ENCODE results near the gene SMARCA1.
"Not testable (repeated sequence)": the region's sequence is repeated elsewhere in the genome, so short reads cannot be mapped to it uniquely, and the experiment has no call there.

The SMARCA1 gene

GRCh38 chrX:129523079-129523911 lies at the start of gene SMARCA1:
Gene SMARCA1, minus strand, starts transcription at chrX:129523490. Its CDS starts 120 bp downstream, at chrX:129523370.
- DNase-seq (ENCODE audit: low read depth, low spot score), result no peak

GRCh38 chrX:129572422-129572821 lies 49.1 kb upstream of the SMARCA1 start:
- DNase-seq (ENCODE audit: low read depth, low spot score), result no peak

GRCh38 chrX:129568349-129568748 lies 45.1 kb upstream of the SMARCA1 start:
- DNase-seq (ENCODE audit: low read depth, low spot score), result no peak

- no peak for DNase-seq (ENCODE audit: low read depth, low spot score)
Observed at GRCh38 chrX:129566073-129566472, 42.8 kb upstream of the SMARCA1 start.

- DNase-seq (ENCODE audit: low read depth, low spot score), result no peak
Observed at GRCh38 chrX:129565046-129565650, 41.9 kb upstream of the SMARCA1 start.

GRCh38 chrX:129564345-129564744 lies 41.1 kb upstream of the SMARCA1 start:
- DNase-seq (ENCODE audit: low read depth, low spot score), result not testable (repeated sequence)

- DNase-seq (ENCODE audit: low read depth, low spot score), result no peak
Observed at GRCh38 chrX:129561453-129561852, 38.2 kb upstream of the SMARCA1 start.

GRCh38 chrX:129559783-129560182 lies 36.5 kb upstream of the SMARCA1 start:
- DNase-seq (ENCODE audit: low read depth, low spot score), result no peak

GRCh38 chrX:129557844-129558480 lies 34.7 kb upstream of the SMARCA1 start:
- no peak for DNase-seq (ENCODE audit: low read depth, low spot score)

- no peak for DNase-seq (ENCODE audit: low read depth, low spot score)
Observed at GRCh38 chrX:129556806-129557315, 33.6 kb upstream of the SMARCA1 start.

GRCh38 chrX:129554816-129555215 lies 31.5 kb upstream of the SMARCA1 start:
- not testable (repeated sequence) for DNase-seq (ENCODE audit: low read depth, low spot score)

GRCh38 chrX:129553619-129554288 lies 30.5 kb upstream of the SMARCA1 start:
- DNase-seq (ENCODE audit: low read depth, low spot score), result no peak

GRCh38 chrX:129549124-129549523 lies 25.8 kb upstream of the SMARCA1 start:
- DNase-seq (ENCODE audit: low read depth, low spot score), result no peak

- DNase-seq (ENCODE audit: low read depth, low spot score), result no peak
Observed at GRCh38 chrX:129545408-129545807, 22.1 kb upstream of the SMARCA1 start.

- DNase-seq (ENCODE audit: low read depth, low spot score), result no peak
Observed at GRCh38 chrX:129544780-129545179, 21.5 kb upstream of the SMARCA1 start.

GRCh38 chrX:129540722-129541184 lies 17.5 kb upstream of the SMARCA1 start:
- no peak for DNase-seq (ENCODE audit: low read depth, low spot score)

GRCh38 chrX:129540068-129540653 lies 16.9 kb upstream of the SMARCA1 start, which contains the start of gene OCRL:
Gene OCRL, plus strand, starts transcription at chrX:129540259. Its CDS starts 181 bp downstream, at chrX:129540440.
- DNase-seq (ENCODE audit: low read depth, low spot score), result peak; percentile 10

GRCh38 chrX:129534816-129535578 lies 11.7 kb upstream of the SMARCA1 start:
- DNase-seq (ENCODE audit: low read depth, low spot score), result no peak

GRCh38 chrX:129531132-129531531 lies 7.8 kb upstream of the SMARCA1 start:
- no peak for DNase-seq (ENCODE audit: low read depth, low spot score)

- no peak for DNase-seq (ENCODE audit: low read depth, low spot score)
Observed at GRCh38 chrX:129530410-129530809, 7.1 kb upstream of the SMARCA1 start.

Measured in activated CD4-positive, CD25-positive, alpha-beta regulatory T cell treated with anti-CD3 and anti-CD28 coated beads, Interleukin-2, amount 50 U/mL, for 16 hours (primary cell).